GM20431 (cell line): ENCODE data around the gene LHCGR.
"Not testable (repeated sequence)": the region's sequence is repeated elsewhere in the genome, so short reads cannot be mapped to it uniquely, and the experiment has no call there.

Experiments used
- in situ Hi-C: fragments of 300-500 bp; cut with MseI, MboI; formaldehyde crosslinking; loops from one replicate; pipeline ENCODE4 v1.15.0; 2020; ENCODE audit warnings: low sequenced_read_pairs; ENCODE audit not compliant: unreplicated experiment

Gene LHCGR

DNA sequence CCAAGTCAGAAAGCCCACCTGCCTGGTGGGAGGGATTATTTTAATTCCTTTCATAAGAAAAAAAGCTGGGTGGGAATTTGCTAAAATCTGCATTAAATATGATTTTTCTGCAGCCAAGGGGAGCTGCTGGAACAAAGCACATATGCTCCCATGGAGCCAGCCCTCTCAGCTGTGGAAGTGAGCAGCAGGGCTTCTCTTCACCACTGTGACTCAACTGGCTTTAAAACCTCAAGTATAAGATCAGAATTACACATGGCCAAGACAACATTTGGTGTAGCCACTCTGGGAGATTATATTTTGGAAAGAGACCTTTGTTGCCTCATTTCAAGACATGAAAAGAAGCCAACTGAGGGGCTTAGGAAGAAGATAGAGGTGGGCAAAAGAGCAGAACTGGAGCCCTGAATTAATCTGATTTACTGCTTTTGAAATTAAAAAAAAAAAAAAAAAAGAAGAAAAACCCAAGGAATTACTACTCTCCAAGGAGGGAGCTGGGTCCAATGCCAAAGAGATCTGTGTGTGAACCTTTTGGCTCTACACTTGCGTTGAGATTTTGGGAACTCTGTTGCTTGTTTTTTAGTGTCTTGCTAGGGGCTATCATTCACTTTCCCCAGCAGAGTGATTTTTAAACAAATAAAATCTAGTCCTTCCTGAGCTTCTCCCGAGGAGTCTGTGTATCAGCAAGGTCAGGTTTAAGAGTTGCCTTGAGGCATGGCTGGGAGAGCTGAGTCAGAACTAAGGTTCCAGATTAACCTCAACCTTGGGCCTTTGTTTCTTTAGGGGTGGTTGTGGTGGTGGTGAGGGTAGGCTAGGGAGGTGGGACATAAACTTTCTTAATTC lies 6.0 kb downstream of the LHCGR start:
- in situ Hi-C loops, result no loop called here

DNA sequence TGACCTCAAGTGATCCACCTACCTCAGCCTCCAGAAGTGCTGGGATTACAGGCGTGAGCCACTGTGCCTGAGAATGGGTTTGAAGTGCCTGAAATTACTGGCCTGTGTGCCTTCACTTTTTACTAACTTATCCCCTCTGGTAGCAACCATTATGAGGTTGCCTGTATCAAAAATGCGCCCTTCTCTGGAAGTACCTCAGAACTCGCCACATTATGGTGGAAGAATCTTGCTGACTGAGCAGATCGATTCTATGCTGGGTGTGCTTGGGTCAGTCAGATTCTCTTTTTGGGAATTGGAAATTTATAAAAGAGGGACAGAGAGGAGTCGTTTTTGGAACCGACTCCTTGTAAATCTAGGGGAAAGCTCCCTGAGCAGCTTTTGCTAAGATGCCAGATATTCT lies 8.2 kb downstream of the LHCGR start:
- in situ Hi-C loops, result no loop called here

DNA sequence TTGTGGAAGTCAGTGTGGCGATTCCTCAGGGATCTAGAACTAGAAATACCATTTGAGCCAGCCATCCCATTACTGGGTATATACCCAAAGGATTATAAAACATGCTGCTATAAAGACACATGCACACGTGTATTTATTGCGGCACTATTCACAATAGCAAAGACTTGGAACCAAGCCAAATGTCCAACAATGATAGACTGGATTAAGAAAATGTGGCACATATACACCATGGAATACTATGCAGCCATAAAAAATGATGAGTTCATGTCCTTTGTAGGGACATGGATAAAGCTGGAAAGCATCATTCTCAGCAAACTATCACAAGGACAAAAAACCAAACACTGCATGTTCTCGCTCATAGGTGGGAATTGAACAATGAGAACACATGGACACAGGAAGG lies 16.3 kb downstream of the LHCGR start:
- in situ Hi-C loops, result not testable (repeated sequence)

DNA sequence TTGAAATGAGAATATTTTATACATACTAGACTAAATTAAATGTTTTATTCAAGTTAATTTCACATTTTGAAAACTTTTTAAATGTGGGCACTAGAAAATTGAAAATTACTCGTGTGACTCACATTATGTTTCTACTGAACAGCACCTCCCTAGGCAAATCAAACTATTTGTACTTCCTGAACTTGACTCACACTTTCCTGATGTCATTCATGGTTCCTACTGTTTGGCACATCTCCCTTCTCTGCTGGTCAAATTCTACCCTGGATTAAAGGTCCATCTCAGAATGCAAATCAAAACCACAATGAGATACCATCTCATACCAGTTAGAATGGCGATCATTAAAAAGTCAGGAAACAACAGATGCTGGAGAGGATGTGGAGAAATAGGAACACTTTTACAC lies 16.7 kb downstream of the LHCGR start:
- in situ Hi-C loops, result no loop called here

DNA sequence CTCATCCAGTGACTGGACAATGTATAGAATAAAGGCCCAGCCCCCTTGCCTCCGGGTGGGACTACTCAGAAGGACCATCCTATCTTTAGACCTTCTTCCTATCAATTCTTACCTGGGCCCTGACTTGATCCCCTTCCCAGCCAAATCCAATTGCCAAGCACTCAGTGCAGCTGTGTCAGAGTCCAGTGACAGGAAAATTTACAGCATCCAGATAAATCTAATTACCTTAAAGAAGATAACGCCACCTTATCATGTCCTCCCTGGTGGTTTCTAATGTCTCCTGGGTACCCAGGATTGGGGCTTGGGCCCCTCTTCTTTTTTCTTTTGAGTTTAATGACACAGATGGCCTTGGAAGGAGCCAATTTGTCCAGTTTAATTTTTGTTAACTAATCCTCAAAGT lies 19.3 kb downstream of the LHCGR start:
- in situ Hi-C loops, result no loop called here

DNA sequence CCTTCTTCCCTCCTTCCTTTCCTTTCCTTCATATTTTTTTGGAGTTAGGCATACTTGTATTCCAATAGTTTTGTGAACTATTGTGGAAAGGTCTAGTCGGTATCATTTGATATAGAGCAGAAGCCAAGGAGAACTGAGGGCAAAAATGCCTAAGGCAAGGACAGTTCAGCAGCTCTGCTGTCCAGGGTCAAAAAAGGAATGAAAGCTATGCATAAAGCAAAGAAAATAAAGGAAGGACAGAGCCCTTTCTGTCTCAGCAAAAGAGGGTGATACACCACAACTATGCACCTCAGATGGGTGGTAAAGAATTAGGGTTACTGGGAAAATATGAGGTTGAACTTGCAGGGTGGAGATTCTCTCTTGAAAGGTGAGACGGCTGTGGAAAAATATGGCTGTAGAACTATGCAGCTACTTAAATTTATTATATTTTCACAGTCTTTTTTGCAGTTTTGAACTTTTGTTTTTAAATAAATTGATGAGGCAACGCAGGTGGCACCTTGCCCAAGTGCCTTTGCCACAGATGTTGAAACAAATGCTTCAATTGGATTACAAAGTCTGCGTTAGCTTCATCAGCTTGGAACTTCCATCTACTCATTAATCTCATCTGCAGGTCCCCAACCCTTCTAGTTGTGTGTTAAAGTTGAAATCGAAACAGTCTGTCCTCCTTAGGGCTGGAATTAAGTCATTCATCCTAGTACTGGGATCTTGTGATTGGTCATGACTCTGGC lies 20.8 kb downstream of the LHCGR start:
- in situ Hi-C loops, result no loop called here

DNA sequence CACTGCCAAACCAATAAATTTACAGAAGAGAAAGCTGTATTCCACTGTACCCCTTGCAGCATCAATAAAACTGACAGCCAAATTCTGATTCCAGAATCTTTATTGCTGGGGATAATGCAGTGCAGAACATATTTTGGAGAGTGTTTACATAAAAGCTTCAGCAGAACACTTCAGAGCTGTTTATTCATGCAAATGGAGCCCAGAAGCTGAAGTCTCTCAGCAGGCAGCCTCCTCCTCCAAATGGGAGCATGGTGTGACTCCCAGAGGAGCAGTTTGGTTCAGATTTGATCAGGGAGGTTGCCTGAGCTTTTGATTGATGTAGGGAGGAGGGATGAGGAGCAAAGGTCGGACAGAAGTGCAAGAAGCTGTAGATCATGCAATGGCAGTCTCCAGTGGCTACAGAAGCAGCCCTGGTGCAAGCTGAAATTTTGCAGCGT lies 22.4 kb downstream of the LHCGR start:
- in situ Hi-C loops, result no loop called here

DNA sequence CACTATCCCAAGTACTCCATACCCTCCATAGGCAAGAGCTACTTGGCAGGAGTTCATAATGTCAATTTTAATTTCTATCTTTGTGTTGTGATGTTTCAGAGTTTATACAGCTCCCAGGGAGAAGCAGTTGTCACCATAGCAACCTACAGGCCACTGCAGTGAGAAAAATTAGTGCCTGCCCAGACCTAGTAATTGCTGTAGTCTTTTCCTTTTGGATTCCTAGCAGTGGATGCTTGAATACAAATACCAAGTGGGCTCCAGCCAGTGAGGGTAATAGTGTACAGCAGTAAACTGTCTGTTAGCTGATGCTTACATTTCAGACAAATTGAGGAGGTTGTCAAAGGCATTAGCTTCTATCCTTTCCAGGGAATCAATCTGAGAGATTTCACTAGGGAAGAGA lies 26.7 kb downstream of the LHCGR start:
- in situ Hi-C loops, result no loop called here

DNA sequence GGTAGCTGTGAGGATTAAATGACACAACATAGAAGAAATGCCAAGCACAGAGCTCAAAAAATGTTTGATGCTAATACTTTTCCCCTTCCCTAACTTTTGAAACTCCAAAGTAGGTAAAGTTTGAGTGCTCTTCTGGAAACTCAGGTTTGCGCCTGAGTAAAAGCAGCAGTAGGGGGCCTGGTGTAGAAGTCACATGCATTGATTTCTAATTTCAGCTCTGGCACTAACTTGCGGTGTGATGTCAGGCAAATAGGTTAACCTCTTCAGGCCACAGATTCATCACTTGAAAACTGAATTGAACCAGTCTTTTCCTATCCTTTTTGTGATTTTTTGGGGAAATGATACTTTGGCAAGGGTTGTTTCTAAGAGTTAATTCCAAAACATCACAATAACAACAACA lies 27.2 kb downstream of the LHCGR start:
- in situ Hi-C loops, result no loop called here

DNA sequence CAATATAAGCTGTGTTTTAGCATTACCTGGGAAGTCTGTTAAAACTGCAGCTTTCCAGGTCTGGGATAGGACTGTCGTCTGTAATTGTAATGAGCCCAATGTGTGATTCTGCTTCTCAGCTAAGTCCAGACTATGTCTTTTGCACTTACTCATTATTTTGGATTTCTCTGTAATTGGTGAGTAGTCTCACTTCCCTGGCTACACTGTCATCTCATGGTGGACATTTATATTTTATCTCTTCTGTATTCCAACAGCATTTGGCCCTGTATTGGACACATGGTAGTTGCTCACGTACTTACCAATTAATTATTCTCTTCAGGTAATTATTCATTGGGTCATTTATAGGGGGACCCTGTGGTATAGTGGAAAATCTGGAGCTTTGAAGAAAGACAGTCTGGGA lies 28.0 kb downstream of the LHCGR start:
- in situ Hi-C loops, result no loop called here

DNA sequence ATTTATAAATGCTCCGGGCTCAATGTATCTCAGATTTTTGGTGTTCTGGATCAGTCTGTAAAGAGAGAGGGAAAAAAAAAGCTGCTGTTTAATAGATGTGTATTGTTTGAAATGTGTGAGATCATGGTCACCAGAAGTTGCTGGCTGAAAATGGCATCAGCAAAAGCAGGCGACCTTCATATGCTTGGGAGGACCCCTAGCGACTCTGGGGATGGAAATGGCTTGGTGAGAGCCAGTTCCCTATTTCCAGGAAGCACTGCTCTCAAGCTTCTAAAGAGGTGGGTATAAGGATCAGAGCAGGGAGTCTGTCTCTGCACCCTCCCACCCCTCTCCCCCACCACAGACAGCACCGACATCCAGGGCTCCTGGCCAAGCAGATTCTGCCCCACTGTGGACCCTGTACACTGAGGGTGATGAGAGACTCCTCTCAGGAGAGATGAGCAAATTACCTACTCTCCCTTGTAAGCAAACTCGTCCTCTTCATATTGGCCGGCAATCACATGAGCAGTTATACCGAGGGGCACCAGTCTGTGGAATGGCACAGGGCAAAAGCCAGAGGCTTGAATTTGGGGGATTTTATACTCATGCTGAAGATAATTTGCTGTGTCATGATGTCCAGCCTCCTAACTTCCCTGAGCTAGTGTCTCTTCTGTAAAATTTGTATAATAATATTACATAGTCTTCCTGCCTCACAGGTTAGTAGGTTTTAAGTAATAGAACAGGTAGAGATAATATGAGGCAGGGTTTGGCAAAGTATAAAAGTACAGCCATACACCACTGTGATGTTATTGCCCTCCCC lies 29.6 kb downstream of the LHCGR start:
- in situ Hi-C loops, result no loop called here

DNA sequence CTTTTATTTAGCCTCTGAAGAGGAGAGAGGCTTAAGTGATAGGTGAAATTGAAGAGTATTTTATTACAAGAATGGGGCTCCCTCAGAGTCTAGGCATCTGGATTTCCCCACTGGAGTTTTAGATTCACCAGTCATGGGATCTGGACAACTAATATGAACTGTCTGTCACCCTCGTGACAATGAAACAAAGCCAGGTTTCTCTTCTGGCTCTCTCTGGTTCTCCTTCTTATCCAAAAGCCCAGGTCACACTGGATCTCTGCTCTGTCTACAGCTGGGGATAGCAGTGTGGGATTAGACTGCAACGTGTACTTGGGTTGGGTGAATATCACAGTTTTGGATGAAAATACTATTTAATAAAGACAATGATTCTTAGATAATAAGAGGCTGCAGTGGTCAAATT lies 31.2 kb downstream of the LHCGR start:
- in situ Hi-C loops, result no loop called here

DNA sequence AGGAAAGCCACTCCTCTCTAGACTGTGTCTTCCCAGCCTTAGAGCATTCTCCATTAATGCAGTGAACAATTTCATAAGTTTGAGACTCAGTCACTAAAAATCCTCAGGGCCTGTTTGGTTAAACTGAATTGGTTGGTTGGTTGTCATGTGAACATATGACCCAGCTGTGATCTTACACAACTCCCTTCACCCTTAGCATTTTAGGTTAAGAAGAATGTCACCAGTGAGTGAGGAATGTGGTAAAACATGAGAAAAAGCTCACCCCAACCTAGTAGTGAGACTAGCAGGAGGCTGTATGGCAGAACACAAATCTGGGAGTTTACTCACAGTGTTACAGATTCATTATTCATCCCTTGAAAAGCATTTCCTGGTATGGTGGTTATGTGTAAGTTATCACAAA lies 32.4 kb downstream of the LHCGR start:
- in situ Hi-C loops, result no loop called here

DNA sequence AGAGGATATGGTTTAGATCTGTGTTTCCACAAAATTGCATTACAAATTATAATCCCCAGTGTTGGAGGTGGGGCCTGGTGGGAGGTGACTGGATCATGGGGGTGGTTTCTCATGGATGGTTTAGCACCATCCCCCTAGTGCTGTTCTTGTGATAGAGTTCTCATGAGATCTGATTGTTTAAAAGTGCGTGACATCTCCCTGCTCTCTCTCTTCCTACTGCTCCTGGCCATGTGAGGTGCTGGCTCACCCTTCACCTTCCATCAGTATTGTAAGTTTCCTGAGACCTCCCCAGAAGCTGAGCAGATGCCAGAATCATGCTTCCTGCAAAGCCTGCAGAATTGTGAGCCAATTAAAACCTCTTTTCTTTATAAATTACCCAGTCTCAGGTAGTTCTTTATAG lies 33.1 kb downstream of the LHCGR start:
- in situ Hi-C loops, result no loop called here

DNA sequence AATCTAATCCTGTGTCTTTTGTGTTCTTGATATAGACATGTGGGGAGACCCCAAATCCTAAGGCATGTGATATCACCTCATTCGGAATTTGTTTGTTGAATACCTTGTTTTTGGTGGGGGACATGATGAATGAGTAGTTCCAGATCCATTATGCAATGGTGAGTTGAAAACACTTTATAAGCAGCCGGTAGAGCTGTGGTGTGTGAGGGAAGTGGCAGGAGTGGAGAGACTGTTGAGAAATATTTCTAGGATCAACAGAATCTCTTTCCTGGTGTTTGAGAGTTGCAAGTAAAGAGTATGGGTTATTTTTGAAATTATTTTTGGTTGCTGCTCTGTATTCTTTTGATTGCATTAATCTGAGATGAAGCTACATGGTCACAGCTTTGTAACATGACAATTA lies 34.4 kb downstream of the LHCGR start:
- in situ Hi-C loops, result no loop called here

DNA sequence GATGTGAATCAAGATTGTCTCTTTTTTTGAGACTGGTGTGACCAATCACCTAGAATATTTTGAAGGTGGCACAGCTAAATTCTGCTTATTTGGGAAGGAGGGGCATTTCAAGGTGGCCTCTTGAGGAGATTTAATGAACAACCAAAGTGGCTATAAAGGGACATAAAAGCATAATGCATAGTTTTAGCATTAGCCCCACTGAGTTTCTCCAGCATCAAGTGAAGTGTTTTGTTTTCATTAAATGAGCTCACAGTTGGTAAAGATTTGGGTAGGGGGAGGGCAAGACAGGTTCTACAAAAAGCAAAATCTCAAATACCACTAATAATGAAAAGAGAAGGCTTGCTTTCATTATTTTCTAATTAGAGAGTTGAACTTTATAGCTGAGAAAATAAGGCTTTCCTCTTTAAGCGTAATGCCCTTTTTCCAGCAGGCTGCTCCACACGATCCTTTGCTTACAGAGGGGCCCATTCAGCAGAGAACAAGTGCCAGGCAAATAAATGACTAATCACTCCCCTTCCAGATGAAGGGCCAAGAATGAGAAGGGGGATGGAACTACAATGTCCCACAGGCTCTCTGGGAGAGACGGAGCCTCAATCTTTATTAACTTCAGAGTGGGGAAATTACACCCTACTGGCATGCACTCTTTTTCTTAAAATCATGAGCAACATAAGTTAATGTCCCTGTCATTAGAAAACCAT lies 35.9 kb downstream of the LHCGR start:
- in situ Hi-C loops, result no loop called here

DNA sequence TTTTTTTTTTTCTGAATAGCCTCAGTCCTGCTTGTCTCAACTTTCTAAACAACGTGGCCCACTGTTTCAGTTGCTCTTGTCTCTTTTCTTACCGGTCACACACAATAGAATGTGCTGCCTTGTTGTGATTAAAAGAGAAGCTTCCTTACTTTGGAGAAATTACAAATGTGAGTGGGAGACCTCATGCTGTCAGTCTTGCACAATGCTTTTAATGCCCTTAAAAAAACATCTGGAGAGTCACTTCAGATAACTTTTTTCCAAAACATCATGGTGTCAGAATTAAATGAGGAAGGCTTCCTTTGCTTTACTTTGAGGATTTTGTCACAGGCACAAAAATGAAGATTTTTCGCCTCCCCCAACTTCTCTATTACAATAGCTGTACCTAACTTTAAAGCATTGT lies 37.7 kb downstream of the LHCGR start:
- in situ Hi-C loops, result no loop called here

DNA sequence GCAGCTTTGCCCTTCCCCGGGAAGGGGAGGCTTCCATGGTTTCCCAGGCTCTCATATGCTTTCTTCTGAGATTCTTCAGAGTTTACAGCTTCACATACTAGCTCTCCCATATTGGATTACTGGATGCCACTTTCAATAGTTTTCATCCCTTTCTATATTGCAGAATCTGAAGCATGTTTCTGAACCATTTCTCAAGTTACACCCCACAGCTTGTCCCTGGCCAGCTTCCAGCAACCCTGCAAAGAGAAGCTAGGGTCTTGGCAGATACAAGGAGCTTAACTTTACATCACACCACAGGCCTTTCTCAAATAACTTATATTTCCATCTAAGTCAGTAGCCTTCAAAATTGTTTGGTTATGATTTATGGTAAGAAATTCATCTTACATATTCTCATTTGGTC lies 39.6 kb downstream of the LHCGR start:
- in situ Hi-C loops, result no loop called here

DNA sequence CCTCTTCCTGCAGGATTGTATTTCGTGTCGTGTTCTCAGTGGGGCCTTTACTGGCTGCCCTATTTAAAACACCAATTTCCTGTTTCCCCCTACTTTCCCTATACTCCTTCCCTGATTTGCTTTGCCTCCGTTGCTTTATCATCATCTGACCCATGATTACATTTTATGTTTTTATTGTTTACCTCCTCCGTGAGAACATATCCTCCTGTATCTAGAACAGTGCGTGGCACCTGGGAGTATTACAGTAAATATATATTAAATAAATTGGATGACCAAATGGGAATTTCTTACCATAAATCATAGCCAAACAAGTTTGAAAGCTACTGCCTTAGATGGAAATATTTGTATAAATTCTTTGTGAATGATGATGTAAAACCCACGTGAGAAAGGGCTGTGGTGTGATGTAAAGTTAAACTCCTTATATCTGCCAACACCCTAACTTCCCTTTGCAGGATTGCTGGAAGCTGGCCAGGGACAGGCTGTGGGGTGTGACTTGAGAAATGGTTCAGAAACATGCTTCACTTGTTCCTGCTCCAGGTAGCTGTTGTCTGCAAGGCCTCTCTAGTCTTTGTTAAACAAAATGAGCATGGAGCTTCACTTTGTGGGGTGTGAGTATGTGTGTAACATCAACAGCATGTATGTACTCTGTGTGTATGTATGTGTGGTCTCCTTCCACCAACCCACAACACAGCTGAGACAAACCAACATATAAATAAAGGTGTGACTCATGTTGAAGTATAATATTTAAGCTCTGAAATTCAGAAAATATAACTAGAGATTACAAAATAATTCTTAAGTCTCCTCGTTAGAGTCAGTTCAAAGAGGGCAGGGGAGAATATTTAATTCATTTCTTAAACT lies 40.3 kb downstream of the LHCGR start:
- in situ Hi-C loops, result no loop called here
